K562 (cell line): ENCODE results near the gene LZTS2. TPM values are rescaled to one million over a fixed set of nuclear protein-coding genes. Genes with fewer than 3 reads are reported as not detected.

Source experiments
- CHD7 ChIP-seq: fragments of 200-600 bp; sonication (generic); IDR thresholded peaks from one replicate; pipeline ENCODE4 v1.6.1; 2012; ENCODE audit warnings: mild to moderate bottlenecking, low read depth, low read length, inconsistent platforms
- FOXM1 ChIP-seq, 2 experiments: fragments of 450-650 bp in 1 of 2; sonication (generic) in 1 of 2; formaldehyde crosslinking in 1 of 2; IDR thresholded peaks; 2 replicates each; pipeline versions ENCODE4 v1.6.1 to v1.9.0; 2017 to 2022; ENCODE audit warnings: low read depth in 2 of 2, mild to moderate bottlenecking in 2 of 2, missing genetic modification reagents in 1 of 2, moderate library complexity in 1 of 2
- HDAC8 ChIP-seq: fragments of 450-650 bp; IDR thresholded peaks from 2 replicates; pipeline ENCODE4 v1.6.1; 2016; ENCODE audit warnings: mild to moderate bottlenecking, missing genetic modification characterization, moderate library complexity, missing compliant biosample characterization
- MCM2 ChIP-seq: fragments of 450-650 bp; IDR thresholded peaks from 2 replicates; pipeline ENCODE4 v1.6.1; 2017; ENCODE audit warnings: low read depth, mild to moderate bottlenecking
- NFIC ChIP-seq: fragments of 450-650 bp; IDR thresholded peaks from 2 replicates; pipeline ENCODE4 v1.6.1; 2017; ENCODE audit warnings: mild to moderate bottlenecking, inconsistent platforms
- POLR2G ChIP-seq: fragments of 200-400 bp; formaldehyde crosslinking; IDR thresholded peaks from 2 replicates; pipeline ENCODE4 v1.6.1; 2017; ENCODE audit warnings: low read depth, mild to moderate bottlenecking, antibody characterized with exemption, low read length, moderate library complexity
- PRPF4 ChIP-seq: fragments of 200-400 bp; formaldehyde crosslinking; IDR thresholded peaks from one replicate; pipeline ENCODE4 v1.6.1; 2017; ENCODE audit warnings: low read length, low read depth, mild to moderate bottlenecking; ENCODE audit not compliant: insufficient read depth, poor library complexity, severe bottlenecking
- TRIM24 ChIP-seq, 2 experiments: fragments of 450-650 bp; IDR thresholded peaks; 2 replicates each; pipeline ENCODE4 v1.6.1; 2016
- ZNF280A ChIP-seq: fragments of 450-650 bp; IDR thresholded peaks from 2 replicates; pipeline ENCODE4 v1.6.1; 2018; ENCODE audit warnings: mild to moderate bottlenecking, low read depth; ENCODE audit not compliant: partially characterized antibody
- ZNF584 ChIP-seq: fragments of 200-800 bp; sonication (Bioruptor generic); IDR thresholded peaks from 2 replicates; pipeline ENCODE4 v1.6.1; 2016; ENCODE audit warnings: low read depth, mild to moderate bottlenecking, missing genetic modification characterization, missing compliant biosample characterization
- ZNF740 ChIP-seq, 3 experiments: fragments of 200-800 bp in 1 of 3; sonication (Bioruptor generic) in 1 of 3; sonication (generic) in 1 of 3; formaldehyde crosslinking in 1 of 3; IDR thresholded peaks; 2 replicates each; pipeline versions ENCODE4 v1.6.1 to v1.8.0; 2016 to 2022; ENCODE audit warnings: mild to moderate bottlenecking in 2 of 3, missing compliant biosample characterization in 2 of 3, missing genetic modification characterization in 2 of 3, missing genetic modification reagents in 1 of 3
- ZNF764 ChIP-seq: fragments of 250-450 bp; sonication (Bioruptor Pico); IDR thresholded peaks from 2 replicates; pipeline ENCODE4 v1.4.0; 2020; ENCODE audit warnings: low read depth, mild to moderate bottlenecking, moderate library complexity
- polyA plus RNA-seq, 8 experiments: library from polyadenylated mRNA; depleted of rRNA in 4 of 8; stranded (reverse) in 5 of 8; unstranded in 3 of 8; fragments of >200 nt; fragmentation: Nextera tagmentation in 2 of 8; fragmentation: Illumina TruSeq in 1 of 8; extraction: Ambion mirVana in 2 of 8; extraction: Trizol in 1 of 8; gene quantifications; 2 replicates each; pipeline versions ENCODE4 v1.2.1 to v1.2.3, GENCODE V29; 2011 to 2014; ENCODE audit warnings: inconsistent platforms in 1 of 8, missing spikeins in 1 of 8
- total RNA-seq, 7 experiments: library from RNA; depleted of rRNA in 6 of 7; stranded (reverse); fragments of >200 nt in 6 of 7; fragmentation: Illumina TruSeq in 2 of 7; extraction: Trizol in 2 of 7; gene quantifications; 2 replicates each; pipeline versions ENCODE4 v1.2.1 to v1.2.3, GENCODE V29; 2011 to 2021; ENCODE audit warnings: low replicate concordance in 1 of 7

LZTS2 gene
- total and polyA plus RNA-seq, 9 of the 15 experiments (the other 6 are each of a cell fraction or from before 2014, with no cell fraction given), result 0.23 to 42.5 (median 14.7) TPM

- TF ChIP-seq CHD7, result no peak
- no peak for TF ChIP-seq HDAC8 (tag)
- TF ChIP-seq ZNF740 (CRISPR knock-in tag; IDR thresholded peaks at IDR 0.05), result no peak
- TF ChIP-seq ZNF740 (tag; IDR thresholded peaks at IDR 0.05), result no peak
- TF ChIP-seq ZNF584 (CRISPR knock-in tag), result no peak
- TF ChIP-seq POLR2G, result peak; percentile 66
- TF ChIP-seq FOXM1 (IDR thresholded peaks at IDR 0.05; ENCODE audit: low read depth), result no peak
- TF ChIP-seq FOXM1 (CRISPR knock-in tag; IDR thresholded peaks at IDR 0.05; ENCODE audit: low read depth), result no peak
- TF ChIP-seq MCM2, result no peak
- no peak for TF ChIP-seq NFIC
- TF ChIP-seq TRIM24 (IDR thresholded peaks at IDR 0.05), result no peak
- TF ChIP-seq ZNF280A, result no peak
- TF ChIP-seq PRPF4, result no peak
- TF ChIP-seq ZNF764 (CRISPR knock-in tag), result no peak
Observed at GRCh38 chr10:100997360-100998182, 2.0 kb upstream of the LZTS2 start (continued).
